HEK293T (cell line): Measurements from ENCODE around the gene C1orf116.

ENCODE experiments used
- CTCF ChIA-PET: fragments of 350-600 bp; formaldehyde crosslinking; extraction: SDS; loops from one replicate; lab custom pipeline; 2021; ENCODE audit warnings: antibody characterized with exemption, inconsistent platforms; lab: Yijun Ruan, JAX
- POLR2A ChIA-PET: fragments of 350-600 bp; formaldehyde crosslinking; extraction: SDS; loops from one replicate; lab custom pipeline; 2020; ENCODE audit warnings: antibody characterized with exemption, inconsistent platforms; lab: Yijun Ruan, JAX
- DNase-seq: peaks from one replicate; pipeline ENCODE4 v3.0.0; 2012; ENCODE audit warnings: mixed read lengths; ENCODE audit errors: extremely low spot score
- ARNT ChIP-seq: fragments of 450-650 bp; IDR thresholded peaks from 2 replicates; pipeline ENCODE4 v1.6.1; 2017; ENCODE audit warnings: mild to moderate bottlenecking
- BHLHE40 ChIP-seq: fragments of 450-650 bp; IDR thresholded peaks from 2 replicates; pipeline ENCODE4 v1.6.1; 2016; ENCODE audit warnings: mild to moderate bottlenecking, moderate library complexity, borderline replicate concordance
- CTBP1 ChIP-seq: fragments of 450-650 bp; IDR thresholded peaks from 2 replicates; pipeline ENCODE4 v1.6.1; 2016; ENCODE audit warnings: borderline replicate concordance
- ELF4 ChIP-seq: fragments of 450-650 bp; IDR thresholded peaks from 2 replicates; pipeline ENCODE4 v1.6.1; 2017; ENCODE audit warnings: antibody characterized with exemption
- FOXA1 ChIP-seq: fragments of 450-650 bp; IDR thresholded peaks from 2 replicates; pipeline ENCODE4 v1.6.1; 2016; ENCODE audit warnings: mild to moderate bottlenecking
- FOXK2 ChIP-seq: fragments of 450-650 bp; IDR thresholded peaks from 2 replicates; pipeline ENCODE4 v1.6.1; 2016; ENCODE audit warnings: mild to moderate bottlenecking
- FOXM1 ChIP-seq: fragments of 450-650 bp; IDR thresholded peaks from 2 replicates; pipeline ENCODE4 v1.6.1; 2017; ENCODE audit warnings: mild to moderate bottlenecking, borderline replicate concordance
- HDGF ChIP-seq: fragments of 450-650 bp; IDR thresholded peaks from 2 replicates; pipeline ENCODE4 v1.6.1; 2017; ENCODE audit warnings: antibody characterized with exemption, borderline replicate concordance
- L3MBTL2 ChIP-seq: fragments of 450-650 bp; conservative IDR thresholded peaks from 2 replicates; pipeline ENCODE4 v1.6.1; 2016; ENCODE audit warnings: mild to moderate bottlenecking
- LEF1 ChIP-seq: fragments of 450-650 bp; IDR thresholded peaks from 2 replicates; pipeline ENCODE4 v1.6.1; 2017; ENCODE audit warnings: mild to moderate bottlenecking, borderline replicate concordance
- NFRKB ChIP-seq: fragments of 450-650 bp; IDR thresholded peaks from 2 replicates; pipeline ENCODE4 v1.6.1; 2016; ENCODE audit warnings: mild to moderate bottlenecking, moderate library complexity
- PKNOX1 ChIP-seq: fragments of 450-650 bp; IDR thresholded peaks from 2 replicates; pipeline ENCODE4 v1.6.1; 2016
- SP1 ChIP-seq: fragments of 450-650 bp; IDR thresholded peaks from 2 replicates; pipeline ENCODE4 v1.6.1; 2017
- SUZ12 ChIP-seq: fragments of 450-650 bp; IDR thresholded peaks from 2 replicates; pipeline ENCODE4 v1.6.1; 2016; ENCODE audit warnings: mild to moderate bottlenecking
- TARDBP ChIP-seq: fragments of 450-650 bp; IDR thresholded peaks from 2 replicates; pipeline ENCODE4 v1.6.1; 2016
- ZNF384 ChIP-seq: fragments of 450-650 bp; IDR thresholded peaks from 2 replicates; pipeline ENCODE4 v1.6.1; 2016

The C1orf116 gene

GRCh38 chr1:207036865-207037264, 4.3 kb upstream of the C1orf116 start:
- ChIA-PET CTCF (interaction anchor here (1.0 kb wide), 1 partner anchor 16 kb away, joined by 3 read pairs; no protein-coding TSS in a partner anchor), POLR2A (no interaction called here)
- TF ChIP-seq ZNF384 (no peak), TARDBP (no peak), LEF1 (no peak), ELF4 (no peak), SP1 (no peak), FOXM1 (no peak), BHLHE40 (no peak), HDGF (no peak), PKNOX1 (no peak)
- no peak for DNase-seq

- POLR2A ChIA-PET = no interaction called here
- TF ChIP-seq L3MBTL2 = no peak
- TF ChIP-seq PKNOX1 = no peak
- no peak for TF ChIP-seq LEF1
- TF ChIP-seq HDGF = no peak
- no peak for TF ChIP-seq FOXA1
- TF ChIP-seq ZNF384 = no peak
- no peak for TF ChIP-seq CTBP1
- TF ChIP-seq FOXK2 = no peak
- no peak for TF ChIP-seq FOXM1
- TF ChIP-seq SUZ12 = no peak
- TF ChIP-seq ARNT = no peak
- no peak for TF ChIP-seq ELF4
- no peak for TF ChIP-seq NFRKB
- TF ChIP-seq BHLHE40 = no peak
- TF ChIP-seq TARDBP = no peak
- TF ChIP-seq SP1 = no peak
- no peak for DNase-seq
- CTCF ChIA-PET = no interaction called here
Measured at GRCh38 chr1:207035877-207036551, 3.5 kb upstream of the C1orf116 start.

- CTCF ChIA-PET = no interaction called here
- DNase-seq = no peak
- POLR2A ChIA-PET = no interaction called here
- TF ChIP-seq CTBP1 (no peak), HDGF (no peak)
Measured at GRCh38 chr1:207034998-207035397, 2.4 kb upstream of the C1orf116 start.

GRCh38 chr1:207034208-207034607, 1.7 kb upstream of the C1orf116 start:
- no peak for DNase-seq
- TF ChIP-seq ZNF384 (no peak), L3MBTL2 (no peak), NFRKB (no peak), FOXK2 (no peak), SP1 (no peak)
- POLR2A ChIA-PET = no interaction called here
- CTCF ChIA-PET = no interaction called here

GRCh38 chr1:207033302-207033701, 746 bp upstream of the C1orf116 start:
- no peak for TF ChIP-seq NFRKB
- no peak for TF ChIP-seq TARDBP
- TF ChIP-seq ZNF384 = no peak
- no peak for TF ChIP-seq HDGF
- TF ChIP-seq L3MBTL2 = no peak
- TF ChIP-seq FOXM1 = no peak
- no peak for TF ChIP-seq SUZ12
- TF ChIP-seq ARNT = no peak
- no peak for TF ChIP-seq CTBP1
- no peak for TF ChIP-seq LEF1
- TF ChIP-seq FOXK2 = no peak
- TF ChIP-seq SP1 = no peak
- TF ChIP-seq ELF4 = no peak
- no peak for TF ChIP-seq FOXA1
- no peak for TF ChIP-seq PKNOX1
- no peak for TF ChIP-seq BHLHE40
- ChIA-PET CTCF (no interaction called here), POLR2A (interaction anchor here (1.1 kb wide), 1 partner anchor 19 kb away, joined by 3 read pairs; no protein-coding TSS in a partner anchor)
- DNase-seq = no peak

GRCh38 chr1:207031632-207032264, 808 bp downstream of the C1orf116 start:
- CTCF ChIA-PET = interaction anchor here (0.6 kb wide), 1 partner anchor 98 kb away, joined by 5 read pairs; no protein-coding TSS in a partner anchor
- DNase-seq = no peak
- TF ChIP-seq CTBP1 (no peak), TARDBP (no peak), BHLHE40 (no peak), FOXM1 (no peak)
- POLR2A ChIA-PET = no interaction called here
